ENCODE data around the gene NFATC3.

Gene NFATC3

GRCh38 chr16:68073902-68074760 is 11.0 kb upstream of the NFATC3 start:
- no peak for DNase-seq

- no peak for DNase-seq
Measured at GRCh38 chr16:68074850-68075555, 10.2 kb upstream of the NFATC3 start.

- DNase-seq, result no peak
Measured at GRCh38 chr16:68075980-68076379, 9.2 kb upstream of the NFATC3 start.

- DNase-seq, result no peak
Measured at GRCh38 chr16:68076560-68076959, 8.6 kb upstream of the NFATC3 start.

GRCh38 chr16:68077866-68078700 is 7.1 kb upstream of the NFATC3 start:
- no peak for DNase-seq

- DNase-seq, result no peak
Measured at GRCh38 chr16:68078701-68079375, 6.3 kb upstream of the NFATC3 start.

- DNase-seq, result no peak
Measured at GRCh38 chr16:68079376-68079625, 5.9 kb upstream of the NFATC3 start.

- no peak for DNase-seq
Measured at GRCh38 chr16:68079626-68080344, 5.4 kb upstream of the NFATC3 start.

DNA sequence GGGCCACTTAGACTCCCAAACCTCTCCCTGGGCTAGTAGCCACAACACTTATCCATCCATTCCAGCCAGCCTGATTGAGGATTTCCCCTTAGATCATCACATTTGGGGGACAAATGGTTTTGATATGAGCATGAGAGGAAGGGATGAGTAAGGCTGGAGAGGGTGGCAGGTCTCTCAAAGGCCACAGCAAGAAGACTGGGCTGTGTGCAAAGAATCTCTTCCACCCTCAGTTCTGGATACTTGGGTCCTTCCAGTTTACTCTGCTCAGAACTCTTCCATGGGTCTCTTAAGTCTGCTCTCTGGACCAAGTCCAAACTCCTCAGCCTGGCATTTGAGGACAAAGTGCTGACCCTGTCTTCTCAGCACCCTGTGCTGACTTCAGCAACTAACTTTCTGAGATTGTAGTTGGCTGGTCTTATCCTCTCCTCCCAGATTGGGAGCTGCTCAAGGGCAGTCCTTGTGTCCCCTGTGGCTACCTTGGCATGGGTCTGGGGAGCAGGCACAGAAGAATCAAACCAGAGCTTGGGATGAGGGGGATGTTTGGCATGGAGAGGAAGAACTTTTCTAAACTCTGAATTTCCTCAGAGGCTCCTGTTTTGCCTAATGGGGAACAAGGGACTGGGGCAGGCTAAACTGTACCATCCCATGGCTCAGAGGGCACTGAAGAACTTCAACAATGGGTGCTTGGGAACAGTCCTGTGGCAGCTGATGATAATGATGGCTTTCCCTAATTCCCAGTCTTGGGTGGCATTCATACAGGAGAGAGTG is 3.1 kb upstream of the NFATC3 start:
- no peak for DNase-seq

GRCh38 chr16:68082629-68083238 is 2.4 kb upstream of the NFATC3 start:
- DNase-seq, result no peak

DNA sequence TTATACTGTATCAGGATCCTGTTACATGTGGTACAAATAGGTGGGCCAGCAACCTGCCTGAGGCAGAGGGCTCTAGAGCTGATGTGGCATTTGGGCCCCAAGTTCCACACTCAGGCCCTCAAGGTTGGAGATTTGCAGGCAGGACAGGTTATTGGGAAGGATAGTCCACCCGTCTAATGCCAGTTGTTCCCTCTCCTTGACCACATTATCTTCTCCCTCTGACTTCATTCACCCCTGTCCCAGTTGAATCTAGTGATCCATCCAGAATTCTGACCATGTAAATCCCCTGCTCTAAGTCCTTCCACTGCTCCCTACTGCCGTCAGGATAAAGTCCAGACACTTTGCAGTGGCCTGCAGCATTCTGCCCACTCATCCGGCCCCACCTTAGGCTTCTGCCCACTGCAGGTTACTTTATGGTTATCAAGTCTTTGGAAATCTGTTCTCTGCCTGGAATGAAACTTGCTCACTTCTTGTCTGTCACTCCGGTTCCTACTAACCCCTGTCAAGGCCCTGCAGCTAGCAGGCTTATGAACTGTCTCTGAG is 1.9 kb upstream of the NFATC3 start:
- no peak for DNase-seq

- DNase-seq, result no peak
Measured at GRCh38 chr16:68083861-68084503, 1.2 kb upstream of the NFATC3 start.

DNA sequence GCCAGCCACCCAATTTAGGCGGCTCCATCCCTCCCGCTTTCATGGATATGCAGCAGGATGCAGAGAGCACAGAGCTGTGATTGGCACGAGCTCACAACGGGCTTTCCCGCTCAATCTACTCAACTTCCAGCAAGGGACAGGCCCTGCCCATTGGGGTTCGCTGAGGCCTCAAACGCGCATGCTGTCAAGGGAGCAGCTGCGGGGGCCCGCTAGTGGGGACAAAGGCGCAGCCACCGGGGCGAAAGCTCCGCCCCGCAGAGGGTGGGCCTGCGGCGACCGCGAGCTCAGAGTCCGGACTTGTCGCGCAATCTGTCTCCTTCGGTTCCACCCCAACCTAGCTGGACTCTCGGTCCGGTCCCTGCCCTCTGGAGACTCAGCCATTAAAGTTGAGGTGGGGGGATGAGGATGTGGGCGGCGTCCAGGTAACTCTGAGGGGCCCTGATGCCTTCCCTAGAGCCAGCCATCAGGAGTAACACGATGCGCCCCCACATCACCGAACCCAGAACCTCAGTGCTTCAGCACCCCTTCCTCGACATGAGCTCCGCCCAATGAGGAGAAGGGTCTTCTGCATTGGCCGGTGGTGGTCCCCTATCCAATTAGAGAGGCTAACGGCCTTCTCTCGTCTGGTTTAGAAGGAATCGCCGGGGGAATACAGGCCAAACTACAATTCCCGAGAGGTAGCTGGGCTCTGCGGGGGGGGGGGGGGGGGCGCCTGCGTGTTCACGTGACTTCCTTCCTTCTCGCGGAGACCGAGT is 489 bp upstream of the NFATC3 start:
- peak; percentile 95 for DNase-seq

GRCh38 chr16:68086336-68086841 is 1.2 kb downstream of the NFATC3 start:
- peak; percentile 33 for DNase-seq

DNA sequence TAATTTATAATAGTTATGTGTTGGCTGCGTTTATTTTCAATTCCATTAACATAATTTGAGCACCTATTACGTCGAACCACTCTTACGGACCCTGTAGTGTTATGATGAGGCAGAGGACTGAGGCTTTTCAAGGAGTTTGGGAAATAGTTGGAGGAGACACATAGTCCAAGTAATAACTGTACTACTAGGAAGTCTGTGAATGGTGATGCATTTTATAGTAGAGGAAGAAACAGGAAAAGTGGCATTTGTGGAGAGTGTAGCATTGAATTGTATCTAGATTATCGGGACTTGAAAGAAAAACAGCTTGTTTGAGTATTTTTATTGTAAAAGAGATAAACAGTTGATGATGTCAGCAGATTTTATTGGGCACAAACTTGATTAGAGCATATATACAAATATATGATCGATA is 1.7 kb downstream of the NFATC3 start:
- DNase-seq, result no peak

- no peak for DNase-seq
Measured at GRCh38 chr16:68087688-68088087, 2.5 kb downstream of the NFATC3 start.

- no peak for DNase-seq
Measured at GRCh38 chr16:68088130-68088972, 3.2 kb downstream of the NFATC3 start.

DNA sequence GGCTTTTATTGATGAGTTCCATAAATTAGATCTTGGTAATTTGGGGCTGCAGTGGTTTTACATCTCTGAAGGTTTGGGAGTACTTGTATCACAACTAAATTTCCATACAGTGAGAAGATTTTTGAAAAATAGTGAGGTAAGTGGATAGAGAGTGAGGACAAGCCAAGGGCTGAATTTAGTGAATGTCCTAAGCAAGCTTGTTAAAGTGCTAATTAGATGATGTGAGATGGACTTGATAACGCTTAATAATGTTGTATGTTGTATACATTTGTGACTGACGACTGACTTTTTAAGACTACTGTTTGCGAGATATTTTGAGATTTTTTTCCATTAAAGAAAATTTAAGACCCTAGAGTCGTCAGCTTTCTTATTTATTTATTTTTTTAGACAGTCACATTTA is 3.9 kb downstream of the NFATC3 start:
- DNase-seq, result no peak

All from retina (tissue), 1 donor.